K562 (cell line): ENCODE measurements around the gene ATOH8. TPM values are rescaled to one million over a fixed set of nuclear protein-coding genes. Genes with fewer than 3 reads are reported as not detected.

ENCODE experiments used
- GABPB2 ChIP-seq: fragments of 250-450 bp; sonication (Bioruptor Pico); conservative IDR thresholded peaks from 2 replicates; pipeline ENCODE4 v1.5.1; 2021; ENCODE audit warnings: mild to moderate bottlenecking
- MEF2A ChIP-seq: IDR thresholded peaks from 2 replicates; pipeline ENCODE4 v1.6.1; 2011; ENCODE audit warnings: low read depth, mild to moderate bottlenecking, low read length, moderate library complexity; ENCODE audit not compliant: control insufficient read depth
- MGA ChIP-seq: fragments of 450-650 bp; IDR thresholded peaks from 2 replicates; pipeline ENCODE4 v1.6.1; 2016; ENCODE audit warnings: mild to moderate bottlenecking, moderate library complexity
- PBX2 ChIP-seq, 2 experiments: IDR thresholded peaks in 1 of 2; conservative IDR thresholded peaks in 1 of 2; 2 replicates each; pipeline ENCODE4 v1.6.1; 2016; ENCODE audit warnings: low read depth in 2 of 2, mild to moderate bottlenecking in 1 of 2, missing compliant biosample characterization in 1 of 2, missing genetic modification characterization in 1 of 2, moderate library complexity in 1 of 2
- PHTF2 ChIP-seq: fragments of 250-450 bp; sonication (Bioruptor Pico); IDR thresholded peaks from 2 replicates; pipeline ENCODE4 v1.5.0; 2021; ENCODE audit warnings: mild to moderate bottlenecking
- ZNF175 ChIP-seq: fragments of 200-800 bp; sonication (Bioruptor generic); IDR thresholded peaks from 2 replicates; pipeline ENCODE4 v1.6.1; 2016; ENCODE audit warnings: low read depth, mild to moderate bottlenecking, missing genetic modification characterization, missing compliant biosample characterization
- ZSCAN29 ChIP-seq: fragments of 450-650 bp; IDR thresholded peaks from 2 replicates; pipeline ENCODE4 v1.6.1; 2017
- polyA plus RNA-seq, 8 experiments: library from polyadenylated mRNA; depleted of rRNA in 4 of 8; stranded (reverse) in 5 of 8; unstranded in 3 of 8; fragments of >200 nt; fragmentation: Nextera tagmentation in 2 of 8; fragmentation: Illumina TruSeq in 1 of 8; extraction: Ambion mirVana in 2 of 8; extraction: Trizol in 1 of 8; gene quantifications; 2 replicates each; pipeline versions ENCODE4 v1.2.1 to v1.2.3, GENCODE V29; 2011 to 2014; ENCODE audit warnings: inconsistent platforms in 1 of 8, missing spikeins in 1 of 8
- total RNA-seq, 7 experiments: library from RNA; depleted of rRNA in 6 of 7; stranded (reverse); fragments of >200 nt in 6 of 7; fragmentation: Illumina TruSeq in 2 of 7; extraction: Trizol in 2 of 7; gene quantifications; 2 replicates each; pipeline versions ENCODE4 v1.2.1 to v1.2.3, GENCODE V29; 2011 to 2021; ENCODE audit warnings: low replicate concordance in 1 of 7

The ATOH8 gene
- total and polyA plus RNA-seq, 9 of the 15 experiments (the other 6 are each of a cell fraction or from before 2014, with no cell fraction given), result not detected

GRCh38 chr2:85789271-85789670, 35.5 kb downstream of the ATOH8 start (continued):
- TF ChIP-seq MGA (no peak), PBX2 (CRISPR knock-in tag; IDR thresholded peaks at IDR 0.05; ENCODE audit: low read depth) (no peak), PBX2 (tag; conservative IDR thresholded peaks at IDR 0.05; ENCODE audit: low read depth) (no peak), MEF2A (no peak), PHTF2 (CRISPR knock-in tag) (no peak), ZSCAN29 (no peak), GABPB2 (CRISPR knock-in tag) (no peak), ZNF175 (CRISPR knock-in tag) (no peak)
